ENCODE measurements around the gene IKZF3.
"Not testable (repeated sequence)": the region's sequence is repeated elsewhere in the genome, so short reads cannot be mapped to it uniquely, and the experiment has no call there.

The IKZF3 gene

DNA sequence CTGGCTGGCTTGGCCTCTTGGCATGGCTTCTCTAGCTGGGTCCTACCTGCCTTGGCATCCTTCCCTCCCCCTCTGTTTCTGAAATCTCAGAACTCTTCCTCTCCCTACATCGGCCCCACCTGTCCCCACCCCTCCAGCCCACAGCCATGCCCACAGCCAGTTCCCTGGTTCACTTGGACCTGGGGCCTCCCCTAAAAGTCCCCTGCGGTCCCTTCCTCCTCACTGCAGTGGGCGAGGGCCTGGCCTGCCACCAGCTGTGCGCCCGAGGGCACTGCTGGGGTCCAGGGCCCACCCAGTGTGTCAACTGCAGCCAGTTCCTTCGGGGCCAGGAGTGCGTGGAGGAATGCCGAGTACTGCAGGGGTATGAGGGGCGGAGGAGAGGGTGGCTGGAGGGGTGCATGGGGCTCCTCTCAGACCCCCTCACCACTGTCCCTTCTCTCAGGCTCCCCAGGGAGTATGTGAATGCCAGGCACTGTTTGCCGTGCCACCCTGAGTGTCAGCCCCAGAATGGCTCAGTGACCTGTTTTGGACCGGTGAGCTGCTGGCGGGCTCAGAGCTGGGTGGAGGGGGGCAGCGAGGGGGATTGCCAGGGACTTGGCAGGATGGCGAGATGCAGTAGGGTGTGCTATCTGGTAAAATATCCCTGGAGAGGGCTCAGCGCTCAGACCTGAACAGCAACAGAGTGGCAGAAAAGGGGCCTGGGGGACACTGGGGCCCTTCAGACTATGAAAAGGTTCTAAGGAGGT is 147.9 kb downstream of the IKZF3 start:
- H3K36me3 ChIP-seq (ENCODE audit: control insufficient read depth, low read depth, low read length), result peaks cover 90% of the 10 kb centered on the region
- H3K9me3 ChIP-seq (ENCODE audit: control insufficient read depth, low read depth, low read length), result no peaks in the 10 kb centered on the region
- no peaks in the 10 kb centered on the region for H3K27me3 ChIP-seq (ENCODE audit: control insufficient read depth, insufficient read depth, low read length)
- H3K9ac ChIP-seq (ENCODE audit: low read length), result no peak overlapping the region
- H3K4me1 ChIP-seq (ENCODE audit: control insufficient read depth, low read depth, low read length), result no peaks in the 10 kb centered on the region
- no peak overlapping the region for H3K27ac ChIP-seq (ENCODE audit: low read length)
- no peak overlapping the region for H3K4me3 ChIP-seq (ENCODE audit: low read length)

GRCh38 chr17:39715375-39716072 is 148.6 kb downstream of the IKZF3 start:
- Histone ChIP-seq H3K9ac (ENCODE audit: low read length) (no peak overlapping the region), H3K4me3 (ENCODE audit: low read length) (no peak overlapping the region), H3K36me3 (ENCODE audit: control insufficient read depth, low read depth, low read length) (peaks cover 92% of the 10 kb centered on the region), H3K9me3 (ENCODE audit: control insufficient read depth, low read depth, low read length) (no peaks in the 10 kb centered on the region), H3K27me3 (ENCODE audit: control insufficient read depth, insufficient read depth, low read length) (no peaks in the 10 kb centered on the region), H3K27ac (ENCODE audit: low read length) (no peak overlapping the region), H3K4me1 (ENCODE audit: control insufficient read depth, low read depth, low read length) (no peaks in the 10 kb centered on the region)

- Histone ChIP-seq H3K27me3 (ENCODE audit: control insufficient read depth, insufficient read depth, low read length) (no peaks in the 10 kb centered on the region), H3K36me3 (ENCODE audit: control insufficient read depth, low read depth, low read length) (peaks cover 92% of the 10 kb centered on the region), H3K4me3 (ENCODE audit: low read length) (no peak overlapping the region), H3K9ac (ENCODE audit: low read length) (no peak overlapping the region), H3K27ac (ENCODE audit: low read length) (no peak overlapping the region), H3K9me3 (ENCODE audit: control insufficient read depth, low read depth, low read length) (no peaks in the 10 kb centered on the region), H3K4me1 (ENCODE audit: control insufficient read depth, low read depth, low read length) (no peaks in the 10 kb centered on the region)
These were observed 149.9 kb downstream of the IKZF3 start for GRCh38 chr17:39714234-39714633.

DNA sequence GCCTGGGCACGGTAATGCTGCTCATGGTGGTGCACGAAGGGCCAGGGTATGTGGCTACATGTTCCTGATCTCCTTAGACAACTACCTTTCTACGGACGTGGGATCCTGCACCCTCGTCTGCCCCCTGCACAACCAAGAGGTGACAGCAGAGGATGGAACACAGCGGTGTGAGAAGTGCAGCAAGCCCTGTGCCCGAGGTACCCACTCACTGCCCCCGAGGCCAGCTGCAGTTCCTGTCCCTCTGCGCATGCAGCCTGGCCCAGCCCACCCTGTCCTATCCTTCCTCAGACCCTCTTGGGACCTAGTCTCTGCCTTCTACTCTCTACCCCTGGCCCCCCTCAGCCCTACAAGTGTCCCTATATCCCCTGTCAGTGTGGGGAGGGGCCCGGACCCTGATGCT is 152.3 kb downstream of the IKZF3 start:
- H3K27ac ChIP-seq (ENCODE audit: low read length), result no peak overlapping the region
- no peak overlapping the region for H3K9ac ChIP-seq (ENCODE audit: low read length)
- H3K4me1 ChIP-seq (ENCODE audit: control insufficient read depth, low read depth, low read length), result no peaks in the 10 kb centered on the region
- no peaks in the 10 kb centered on the region for H3K9me3 ChIP-seq (ENCODE audit: control insufficient read depth, low read depth, low read length)
- no peak overlapping the region for H3K4me3 ChIP-seq (ENCODE audit: low read length)
- H3K36me3 ChIP-seq (ENCODE audit: control insufficient read depth, low read depth, low read length), result peaks cover 90% of the 10 kb centered on the region
- H3K27me3 ChIP-seq (ENCODE audit: control insufficient read depth, insufficient read depth, low read length), result no peaks in the 10 kb centered on the region

DNA sequence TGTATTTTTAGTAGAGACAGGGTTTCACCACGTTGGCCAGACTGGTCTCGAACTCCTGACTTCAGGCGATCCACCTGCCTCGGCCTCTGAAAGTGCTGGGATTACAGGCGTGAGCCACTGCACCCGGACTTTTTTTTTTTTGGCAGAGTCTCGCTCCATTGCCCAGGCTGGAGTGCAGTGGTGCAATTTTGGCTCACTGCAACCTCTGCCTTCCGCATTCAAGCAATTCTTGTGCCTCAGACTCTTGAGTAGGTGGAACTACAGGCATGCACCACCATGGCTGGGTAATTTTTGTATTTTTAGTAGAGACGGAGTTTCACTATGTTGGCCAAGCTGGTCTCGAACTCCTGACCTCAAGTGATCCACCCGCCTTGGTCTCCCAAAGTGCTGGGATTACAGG is 153.0 kb downstream of the IKZF3 start:
- not testable (repeated sequence) for H3K9ac ChIP-seq (ENCODE audit: low read length); H3K4me1 ChIP-seq (ENCODE audit: control insufficient read depth, low read depth, low read length); H3K9me3 ChIP-seq (ENCODE audit: control insufficient read depth, low read depth, low read length); H3K27ac ChIP-seq (ENCODE audit: low read length); H3K4me3 ChIP-seq (ENCODE audit: low read length); H3K27me3 ChIP-seq (ENCODE audit: control insufficient read depth, insufficient read depth, low read length)
- H3K36me3 ChIP-seq (ENCODE audit: control insufficient read depth, low read depth, low read length), result peaks cover 88% of the 10 kb centered on the region

GRCh38 chr17:39709998-39710964 is 153.8 kb downstream of the IKZF3 start:
- Histone ChIP-seq H3K4me3 (ENCODE audit: low read length) (no peak overlapping the region), H3K27me3 (ENCODE audit: control insufficient read depth, insufficient read depth, low read length) (no peaks in the 10 kb centered on the region), H3K27ac (ENCODE audit: low read length) (no peak overlapping the region), H3K9ac (ENCODE audit: low read length) (no peak overlapping the region), H3K36me3 (ENCODE audit: control insufficient read depth, low read depth, low read length) (peaks cover 81% of the 10 kb centered on the region), H3K4me1 (ENCODE audit: control insufficient read depth, low read depth, low read length) (peaks cover 7% of the 10 kb centered on the region), H3K9me3 (ENCODE audit: control insufficient read depth, low read depth, low read length) (no peaks in the 10 kb centered on the region)

DNA sequence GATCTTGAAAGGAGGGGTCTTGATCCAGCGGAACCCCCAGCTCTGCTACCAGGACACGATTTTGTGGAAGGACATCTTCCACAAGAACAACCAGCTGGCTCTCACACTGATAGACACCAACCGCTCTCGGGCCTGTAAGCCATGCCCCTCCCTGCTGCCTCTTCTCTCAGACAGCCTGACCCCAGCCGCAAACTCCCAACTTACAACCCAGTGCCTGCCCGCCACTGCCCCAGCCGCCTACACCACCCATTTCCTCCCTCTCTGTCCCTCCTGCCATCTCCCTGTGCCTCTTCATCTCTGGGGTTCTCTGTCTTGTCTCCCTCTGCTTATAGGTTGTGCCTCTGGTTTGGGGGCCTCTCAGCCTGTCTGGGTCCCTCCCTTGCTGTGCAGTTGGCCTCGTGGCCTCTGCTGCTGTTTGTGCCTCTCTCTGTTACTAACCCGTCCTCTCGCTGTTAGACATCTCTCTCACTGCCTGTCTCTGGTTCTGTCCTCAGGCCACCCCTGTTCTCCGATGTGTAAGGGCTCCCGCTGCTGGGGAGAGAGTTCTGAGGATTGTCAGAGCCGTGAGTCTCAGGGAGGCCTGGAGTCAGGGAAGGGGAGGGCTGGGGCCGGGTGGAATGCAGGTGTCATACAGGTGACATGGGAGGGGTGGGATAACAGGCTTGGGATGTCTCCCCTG is 154.7 kb downstream of the IKZF3 start:
- Histone ChIP-seq H3K9ac (ENCODE audit: low read length) (no peak overlapping the region), H3K36me3 (ENCODE audit: control insufficient read depth, low read depth, low read length) (peaks cover 73% of the 10 kb centered on the region), H3K9me3 (ENCODE audit: control insufficient read depth, low read depth, low read length) (no peaks in the 10 kb centered on the region), H3K4me3 (ENCODE audit: low read length) (no peak overlapping the region), H3K4me1 (ENCODE audit: control insufficient read depth, low read depth, low read length) (peaks cover 16% of the 10 kb centered on the region), H3K27ac (ENCODE audit: low read length) (no peak overlapping the region), H3K27me3 (ENCODE audit: control insufficient read depth, insufficient read depth, low read length) (no peaks in the 10 kb centered on the region)

All from iPS-18a (cell line).